Vagina (tissue), 2 donors: Measurements from ENCODE around the gene SLC24A3. TPM values are rescaled to one million over a fixed set of nuclear protein-coding genes. Genes with fewer than 3 reads are reported as not detected.
A peak's percentile ranks its signal among the peaks of the same experiment; 100 is the strongest.

Experiments used
- DNase-seq, 2 donors: peaks; one replicate each; pipeline ENCODE4 v3.0.0-alpha.2; 2017; ENCODE audit errors: extremely low spot score in 2 of 2
- H3K27ac ChIP-seq: fragments of 200-600 bp; sonication (generic); one replicate; pipeline ENCODE4 v1.5.1; 2019
- H3K27me3 ChIP-seq: fragments of 200-600 bp; sonication (generic); one replicate; pipeline ENCODE4 v1.5.1; 2019
- H3K36me3 ChIP-seq, 2 donors: fragments of 200-600 bp; sonication (generic); one replicate each; pipeline ENCODE4 v1.5.1; 2017 to 2019
- H3K4me1 ChIP-seq: fragments of 200-600 bp; sonication (generic); one replicate; pipeline ENCODE4 v1.5.1; 2019
- H3K4me3 ChIP-seq, 2 donors: fragments of 200-600 bp; sonication (generic); 1 replicate in 1 of 2; 2 replicates in 1 of 2; pipeline ENCODE4 v1.5.1; 2016 to 2019
- H3K9me3 ChIP-seq: fragments of 200-600 bp; sonication (generic); one replicate; pipeline ENCODE4 v1.5.1; 2019
- POLR2A ChIP-seq, 2 donors: fragments of 450-650 bp; IDR thresholded peaks; one replicate each; pipeline ENCODE4 v1.6.1; 2017; ENCODE audit warnings: antibody characterized with exemption in 2 of 2, mild to moderate bottlenecking in 2 of 2, moderate library complexity in 2 of 2
- POLR2AphosphoS5 ChIP-seq, 2 donors: sonication (generic); formaldehyde crosslinking; IDR thresholded peaks; one replicate each; pipeline ENCODE4 v1.9.0; 2017; ENCODE audit warnings: antibody characterized with exemption in 2 of 2, mild to moderate bottlenecking in 2 of 2, low read depth in 1 of 2; ENCODE audit not compliant: insufficient read depth in 1 of 2
- intact Hi-C: fragments of 100-400 bp; cut with DNase I; formaldehyde crosslinking; loops from one replicate; pipeline ENCODE4 v1.15.1; 2023
- total RNA-seq: library from RNA; depleted of rRNA; stranded (reverse); fragments of >200 nt; gene quantifications from one replicate; pipeline ENCODE4 v1.2.3, GENCODE V29; 2016
- TF ChIP-seq, protein P1 (sequence below), 3 experiments: fragments of 450-650 bp in 2 of 3; fragments of 200-600 bp in 1 of 3; sonication (generic) in 1 of 3; IDR thresholded peaks; one replicate each; pipeline ENCODE4 v1.5.1; 2017 to 2019; ENCODE audit warnings: antibody characterized with exemption in 3 of 3, mild to moderate bottlenecking in 2 of 3, moderate library complexity in 2 of 3

SLC24A3 gene
- total RNA-seq, 1 donor from 2014 or later: 12.3 TPM

GRCh38 chr20:19253316-19253715 lies 40.9 kb downstream of the SLC24A3 start:
- Histone ChIP-seq H3K9me3 (no peaks in the 10 kb centered on the region), H3K4me1 (peaks cover 73% of the 10 kb centered on the region), H3K27ac (peak overlapping the region; percentile 62), H3K36me3 (no peaks in the 10 kb centered on the region), H3K27me3 (no peaks in the 10 kb centered on the region), H3K4me3 (no peak overlapping the region)
- DNase-seq: peak in 1 of 2 donors; percentile 86
- no peak for TF ChIP-seq POLR2A (IDR thresholded peaks at IDR 0.05)
- TF ChIP-seq POLR2AphosphoS5 (IDR thresholded peaks at IDR 0.05; ENCODE audit: insufficient read depth in 1 of 2, low read depth in 1 of 2): no peak
- TF ChIP-seq, protein P1, sequence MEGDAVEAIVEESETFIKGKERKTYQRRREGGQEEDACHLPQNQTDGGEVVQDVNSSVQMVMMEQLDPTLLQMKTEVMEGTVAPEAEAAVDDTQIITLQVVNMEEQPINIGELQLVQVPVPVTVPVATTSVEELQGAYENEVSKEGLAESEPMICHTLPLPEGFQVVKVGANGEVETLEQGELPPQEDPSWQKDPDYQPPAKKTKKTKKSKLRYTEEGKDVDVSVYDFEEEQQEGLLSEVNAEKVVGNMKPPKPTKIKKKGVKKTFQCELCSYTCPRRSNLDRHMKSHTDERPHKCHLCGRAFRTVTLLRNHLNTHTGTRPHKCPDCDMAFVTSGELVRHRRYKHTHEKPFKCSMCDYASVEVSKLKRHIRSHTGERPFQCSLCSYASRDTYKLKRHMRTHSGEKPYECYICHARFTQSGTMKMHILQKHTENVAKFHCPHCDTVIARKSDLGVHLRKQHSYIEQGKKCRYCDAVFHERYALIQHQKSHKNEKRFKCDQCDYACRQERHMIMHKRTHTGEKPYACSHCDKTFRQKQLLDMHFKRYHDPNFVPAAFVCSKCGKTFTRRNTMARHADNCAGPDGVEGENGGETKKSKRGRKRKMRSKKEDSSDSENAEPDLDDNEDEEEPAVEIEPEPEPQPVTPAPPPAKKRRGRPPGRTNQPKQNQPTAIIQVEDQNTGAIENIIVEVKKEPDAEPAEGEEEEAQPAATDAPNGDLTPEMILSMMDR (IDR thresholded peaks at IDR 0.05): no peak
- intact Hi-C loops: no loop called here

- Histone ChIP-seq H3K4me3 (no peak overlapping the region), H3K4me1 (peaks cover 71% of the 10 kb centered on the region), H3K9me3 (no peaks in the 10 kb centered on the region), H3K27me3 (no peaks in the 10 kb centered on the region), H3K27ac (peak overlapping the region; percentile 62), H3K36me3 (no peaks in the 10 kb centered on the region)
- TF ChIP-seq, protein P1 (IDR thresholded peaks at IDR 0.05): no peak
- TF ChIP-seq POLR2AphosphoS5 (IDR thresholded peaks at IDR 0.05; ENCODE audit: insufficient read depth in 1 of 2, low read depth in 1 of 2) (no peak), POLR2A (IDR thresholded peaks at IDR 0.05) (no peak)
- DNase-seq: peak in 1 of 2 donors; percentile 88
- intact Hi-C loops: no loop called here
Measured at GRCh38 chr20:19253916-19254820, 41.7 kb downstream of the SLC24A3 start.

DNA sequence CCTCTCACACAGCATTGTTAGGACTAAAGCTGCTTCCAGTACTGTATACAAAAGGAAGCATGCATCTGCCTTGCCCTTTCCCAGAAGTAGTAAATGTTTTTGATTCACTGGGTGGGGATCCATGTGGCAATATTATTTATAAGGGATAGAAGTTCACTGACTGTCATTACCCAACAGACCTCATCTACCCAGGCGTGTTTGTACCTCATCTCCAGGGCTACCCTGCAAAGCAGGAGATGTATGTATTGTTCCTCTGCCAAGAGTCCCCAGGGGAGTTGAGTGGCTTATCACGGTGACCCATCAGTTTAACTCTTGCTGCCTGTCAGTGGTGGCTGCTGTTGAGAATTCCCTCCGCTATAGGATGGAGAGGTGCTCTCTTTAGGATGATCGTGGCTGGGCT lies 42.5 kb downstream of the SLC24A3 start:
- H3K27ac ChIP-seq: peak overlapping the region; percentile 55
- no peaks in the 10 kb centered on the region for H3K9me3 ChIP-seq
- peaks cover 65% of the 10 kb centered on the region for H3K4me1 ChIP-seq
- no peak overlapping the region for H3K4me3 ChIP-seq
- H3K27me3 ChIP-seq: no peaks in the 10 kb centered on the region
- TF ChIP-seq, protein P1 (IDR thresholded peaks at IDR 0.05): no peak
- intact Hi-C loops: no loop called here
- no peak for DNase-seq
- no peaks in the 10 kb centered on the region for H3K36me3 ChIP-seq

DNA sequence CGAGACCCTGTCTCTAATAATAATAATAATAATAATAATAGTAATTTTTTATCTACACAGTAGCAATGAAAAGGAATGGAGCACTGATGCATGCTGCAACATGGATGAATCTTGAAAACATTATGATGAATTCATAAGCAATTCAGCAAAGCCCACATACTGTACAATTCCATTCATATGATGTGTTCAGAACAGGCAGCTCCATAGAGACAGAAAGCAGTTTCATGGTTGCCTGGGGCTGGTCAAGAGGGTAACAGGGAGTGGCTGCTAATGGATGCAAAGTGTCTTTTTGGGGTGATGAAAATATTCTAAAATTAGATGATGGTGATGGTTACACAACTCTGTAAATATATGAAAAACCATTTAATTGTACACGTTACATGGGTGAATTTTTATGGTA lies 43.6 kb downstream of the SLC24A3 start:
- H3K9me3 ChIP-seq: no peaks in the 10 kb centered on the region
- H3K27me3 ChIP-seq: no peaks in the 10 kb centered on the region
- TF ChIP-seq POLR2AphosphoS5 (IDR thresholded peaks at IDR 0.05; ENCODE audit: insufficient read depth in 1 of 2, low read depth in 1 of 2): no peak
- TF ChIP-seq, protein P1 (IDR thresholded peaks at IDR 0.05): no peak
- no peak for TF ChIP-seq POLR2A (IDR thresholded peaks at IDR 0.05)
- H3K4me3 ChIP-seq: no peak overlapping the region
- no peak overlapping the region for H3K27ac ChIP-seq
- H3K36me3 ChIP-seq: no peaks in the 10 kb centered on the region
- intact Hi-C loops: no loop called here
- H3K4me1 ChIP-seq: peaks cover 53% of the 10 kb centered on the region
- peak in 1 of 2 donors; percentile 25 for DNase-seq
